HG03442 (cell line): ENCODE data around the gene AMIGO1.

ENCODE experiments used
- ATAC-seq: cut with Tn5 transposase; IDR thresholded peaks from one replicate; pipeline ENCODE4 v1.9.1; 2021; ENCODE audit warnings: mild to moderate bottlenecking, moderate library complexity; ENCODE audit not compliant: unreplicated experiment

AMIGO1 gene

GRCh38 chr1:109509176-109510134, at the start of gene AMIGO1:
Gene AMIGO1 (minus strand): TSS chr1:109509727. CDS start chr1:109508912, 815 bp downstream.
- peak; percentile 43 for ATAC-seq

GRCh38 chr1:109557520-109557919, 48.0 kb upstream of the AMIGO1 start:
- ATAC-seq, result no peak

GRCh38 chr1:109556563-109556962, 47.0 kb upstream of the AMIGO1 start:
- ATAC-seq, result no peak

GRCh38 chr1:109548321-109549267, 39.1 kb upstream of the AMIGO1 start, which contains the start of gene GNAI3:
Gene GNAI3 (plus strand): TSS chr1:109548615. CDS start chr1:109548721, 106 bp downstream.
- ATAC-seq, result peak; percentile 89

- no peak for ATAC-seq
Measured at GRCh38 chr1:109547463-109548320, 38.2 kb upstream of the AMIGO1 start.

GRCh38 chr1:109546311-109547109, 37.0 kb upstream of the AMIGO1 start:
- ATAC-seq, result no peak

- no peak for ATAC-seq
Measured at GRCh38 chr1:109543988-109544735, 34.6 kb upstream of the AMIGO1 start.

- no peak for ATAC-seq
Measured at GRCh38 chr1:109543283-109543987, 33.9 kb upstream of the AMIGO1 start.

- ATAC-seq, result no peak
Measured at GRCh38 chr1:109542657-109543056, 33.1 kb upstream of the AMIGO1 start.

GRCh38 chr1:109541102-109541501, 31.6 kb upstream of the AMIGO1 start:
- no peak for ATAC-seq

- no peak for ATAC-seq
Measured at GRCh38 chr1:109539676-109540075, 30.1 kb upstream of the AMIGO1 start, which contains the start of gene GPR61. Gene GPR61 (plus strand): TSS chr1:109539872. CDS start chr1:109543023, 3,151 bp downstream.

- no peak for ATAC-seq
Measured at GRCh38 chr1:109538827-109539555, 29.5 kb upstream of the AMIGO1 start.

GRCh38 chr1:109537450-109538178, 28.1 kb upstream of the AMIGO1 start:
- ATAC-seq, result no peak

GRCh38 chr1:109535971-109536491, 26.5 kb upstream of the AMIGO1 start:
- no peak for ATAC-seq

GRCh38 chr1:109535481-109535880, 26.0 kb upstream of the AMIGO1 start:
- no peak for ATAC-seq

GRCh38 chr1:109534307-109534858, 24.9 kb upstream of the AMIGO1 start:
- no peak for ATAC-seq
